Gastroesophageal sphincter (tissue), 3 donors: Measurements from ENCODE around the gene TRAPPC3.

Experiments used
- EP300 ChIP-seq: sonication (generic); formaldehyde crosslinking; IDR thresholded peaks from one replicate; pipeline ENCODE4 v1.6.1; 2017; ENCODE audit warnings: antibody characterized with exemption, mild to moderate bottlenecking
- POLR2A ChIP-seq, 2 donors: fragments of 450-650 bp; IDR thresholded peaks; one replicate each; pipeline ENCODE4 v1.6.1; 2017; ENCODE audit warnings: antibody characterized with exemption in 2 of 2, mild to moderate bottlenecking in 2 of 2, moderate library complexity in 1 of 2
- TF ChIP-seq, protein P1 (sequence below), 4 experiments: fragments of 200-600 bp in 2 of 4; fragments of 450-650 bp in 2 of 4; sonication (generic) in 1 of 4; IDR thresholded peaks; one replicate each; pipeline ENCODE4 v1.5.1; 2017 to 2019; ENCODE audit warnings: antibody characterized with exemption in 4 of 4, mild to moderate bottlenecking in 2 of 4, moderate library complexity in 2 of 4

GRCh38 chr1:36101546-36101945, 47.7 kb downstream of the TRAPPC3 start:
- TF ChIP-seq, protein P1, sequence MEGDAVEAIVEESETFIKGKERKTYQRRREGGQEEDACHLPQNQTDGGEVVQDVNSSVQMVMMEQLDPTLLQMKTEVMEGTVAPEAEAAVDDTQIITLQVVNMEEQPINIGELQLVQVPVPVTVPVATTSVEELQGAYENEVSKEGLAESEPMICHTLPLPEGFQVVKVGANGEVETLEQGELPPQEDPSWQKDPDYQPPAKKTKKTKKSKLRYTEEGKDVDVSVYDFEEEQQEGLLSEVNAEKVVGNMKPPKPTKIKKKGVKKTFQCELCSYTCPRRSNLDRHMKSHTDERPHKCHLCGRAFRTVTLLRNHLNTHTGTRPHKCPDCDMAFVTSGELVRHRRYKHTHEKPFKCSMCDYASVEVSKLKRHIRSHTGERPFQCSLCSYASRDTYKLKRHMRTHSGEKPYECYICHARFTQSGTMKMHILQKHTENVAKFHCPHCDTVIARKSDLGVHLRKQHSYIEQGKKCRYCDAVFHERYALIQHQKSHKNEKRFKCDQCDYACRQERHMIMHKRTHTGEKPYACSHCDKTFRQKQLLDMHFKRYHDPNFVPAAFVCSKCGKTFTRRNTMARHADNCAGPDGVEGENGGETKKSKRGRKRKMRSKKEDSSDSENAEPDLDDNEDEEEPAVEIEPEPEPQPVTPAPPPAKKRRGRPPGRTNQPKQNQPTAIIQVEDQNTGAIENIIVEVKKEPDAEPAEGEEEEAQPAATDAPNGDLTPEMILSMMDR (IDR thresholded peaks at IDR 0.05): no peak
- TF ChIP-seq EP300: no peak
- TF ChIP-seq POLR2A (IDR thresholded peaks at IDR 0.05): no peak
